ENCODE data around the gene SEC24C.

DNA sequence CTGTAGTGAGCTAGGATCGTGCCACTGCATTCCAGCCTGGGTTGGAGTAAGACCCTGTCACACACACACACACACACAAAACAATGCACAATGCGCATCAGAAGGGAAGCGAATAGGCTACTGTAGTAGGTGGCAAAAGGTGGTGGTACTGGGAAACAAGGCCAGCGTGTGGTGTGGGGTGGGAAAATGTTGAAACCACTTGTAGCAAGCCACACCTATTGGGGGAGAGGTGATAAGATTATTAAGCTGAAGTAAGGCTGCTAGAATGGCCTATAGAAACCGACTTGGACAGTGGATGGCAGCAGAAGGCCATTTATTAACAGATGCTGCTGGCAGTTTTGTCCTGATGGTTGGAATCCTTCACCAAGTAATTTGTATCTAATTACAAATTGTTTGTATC is 30.5 kb downstream of the SEC24C start:
- TF ChIP-seq, protein P1, sequence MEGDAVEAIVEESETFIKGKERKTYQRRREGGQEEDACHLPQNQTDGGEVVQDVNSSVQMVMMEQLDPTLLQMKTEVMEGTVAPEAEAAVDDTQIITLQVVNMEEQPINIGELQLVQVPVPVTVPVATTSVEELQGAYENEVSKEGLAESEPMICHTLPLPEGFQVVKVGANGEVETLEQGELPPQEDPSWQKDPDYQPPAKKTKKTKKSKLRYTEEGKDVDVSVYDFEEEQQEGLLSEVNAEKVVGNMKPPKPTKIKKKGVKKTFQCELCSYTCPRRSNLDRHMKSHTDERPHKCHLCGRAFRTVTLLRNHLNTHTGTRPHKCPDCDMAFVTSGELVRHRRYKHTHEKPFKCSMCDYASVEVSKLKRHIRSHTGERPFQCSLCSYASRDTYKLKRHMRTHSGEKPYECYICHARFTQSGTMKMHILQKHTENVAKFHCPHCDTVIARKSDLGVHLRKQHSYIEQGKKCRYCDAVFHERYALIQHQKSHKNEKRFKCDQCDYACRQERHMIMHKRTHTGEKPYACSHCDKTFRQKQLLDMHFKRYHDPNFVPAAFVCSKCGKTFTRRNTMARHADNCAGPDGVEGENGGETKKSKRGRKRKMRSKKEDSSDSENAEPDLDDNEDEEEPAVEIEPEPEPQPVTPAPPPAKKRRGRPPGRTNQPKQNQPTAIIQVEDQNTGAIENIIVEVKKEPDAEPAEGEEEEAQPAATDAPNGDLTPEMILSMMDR (IDR thresholded peaks at IDR 0.05; ENCODE audit: insufficient read depth, low read depth, low read length), result no peak
- TF ChIP-seq EZH2 (IDR thresholded peaks at IDR 0.05; ENCODE audit: insufficient read depth, low read length), result no peak

All from astrocyte (in vitro differentiated cells and primary cell).